ENCODE data around the gene CRYBG1. TPM values are rescaled to one million over a fixed set of nuclear protein-coding genes. Genes with fewer than 3 reads are reported as not detected.
A peak's percentile ranks its signal among the peaks of the same experiment; 100 is the strongest.
"Not testable (repeated sequence)": the region's sequence is repeated elsewhere in the genome, so short reads cannot be mapped to it uniquely, and the experiment has no call there.

Gene CRYBG1
- total RNA-seq, 1 experiment from 2014 or later, result 25.4 TPM

DNA sequence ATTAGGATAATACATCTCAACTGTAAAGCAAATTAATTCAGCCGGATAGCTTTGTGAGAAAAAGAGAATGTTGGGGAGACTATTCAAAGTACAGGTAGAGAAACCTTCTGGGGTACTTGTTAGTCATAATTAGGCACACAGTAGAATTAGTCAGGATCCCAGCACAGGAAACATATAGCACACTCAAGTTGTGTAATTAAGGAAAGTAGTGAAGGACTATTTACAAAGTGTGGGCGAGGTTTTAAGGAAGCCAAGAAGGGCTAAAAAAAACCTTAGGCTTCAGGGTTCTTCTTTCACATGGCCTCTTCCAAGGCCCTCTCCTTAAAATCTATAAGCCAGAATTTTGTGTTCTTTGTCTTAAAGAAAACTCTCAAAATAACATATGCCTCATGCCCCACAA lies 142.0 kb downstream of the CRYBG1 start:
- no peak for DNase-seq (ENCODE audit: low read depth)

DNA sequence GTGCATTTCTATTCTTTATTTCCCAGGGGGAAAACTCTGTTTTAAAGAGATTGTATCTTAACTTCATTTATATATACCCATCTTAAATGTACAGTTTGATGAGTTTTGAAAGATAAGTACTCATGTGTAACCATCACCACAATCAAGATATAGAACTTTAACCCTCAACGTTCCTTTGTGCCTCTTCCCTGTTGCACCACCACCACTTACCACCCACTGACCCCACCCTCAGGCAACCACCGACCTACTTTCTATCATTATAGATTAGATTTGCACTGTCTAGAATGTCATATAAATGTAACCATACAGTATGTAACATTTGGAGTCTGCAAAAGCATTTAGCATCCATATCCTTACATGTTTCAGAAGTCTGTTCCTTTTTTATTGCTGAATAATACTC lies 147.8 kb downstream of the CRYBG1 start:
- DNase-seq (ENCODE audit: low read depth), result no peak

DNA sequence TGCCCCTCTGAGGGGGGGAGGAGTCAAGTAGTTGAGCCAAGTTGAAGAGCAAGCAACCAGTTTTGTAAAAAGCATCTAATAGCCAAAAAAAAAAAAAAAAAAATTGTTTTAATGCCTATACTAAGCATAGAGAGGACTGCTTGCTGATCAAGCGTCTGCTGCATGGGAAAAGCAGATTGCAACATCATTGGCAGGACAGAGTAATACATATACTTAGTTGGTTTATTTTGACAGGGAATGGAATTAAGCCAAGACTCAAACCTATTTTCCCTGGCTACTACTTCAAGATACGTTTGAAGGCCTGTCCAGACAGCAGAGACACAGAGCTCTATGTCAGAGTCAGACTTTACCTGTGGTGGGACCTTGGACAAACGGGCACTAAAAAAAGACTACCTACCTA lies 148.3 kb downstream of the CRYBG1 start:
- no peak for DNase-seq (ENCODE audit: low read depth)

DNA sequence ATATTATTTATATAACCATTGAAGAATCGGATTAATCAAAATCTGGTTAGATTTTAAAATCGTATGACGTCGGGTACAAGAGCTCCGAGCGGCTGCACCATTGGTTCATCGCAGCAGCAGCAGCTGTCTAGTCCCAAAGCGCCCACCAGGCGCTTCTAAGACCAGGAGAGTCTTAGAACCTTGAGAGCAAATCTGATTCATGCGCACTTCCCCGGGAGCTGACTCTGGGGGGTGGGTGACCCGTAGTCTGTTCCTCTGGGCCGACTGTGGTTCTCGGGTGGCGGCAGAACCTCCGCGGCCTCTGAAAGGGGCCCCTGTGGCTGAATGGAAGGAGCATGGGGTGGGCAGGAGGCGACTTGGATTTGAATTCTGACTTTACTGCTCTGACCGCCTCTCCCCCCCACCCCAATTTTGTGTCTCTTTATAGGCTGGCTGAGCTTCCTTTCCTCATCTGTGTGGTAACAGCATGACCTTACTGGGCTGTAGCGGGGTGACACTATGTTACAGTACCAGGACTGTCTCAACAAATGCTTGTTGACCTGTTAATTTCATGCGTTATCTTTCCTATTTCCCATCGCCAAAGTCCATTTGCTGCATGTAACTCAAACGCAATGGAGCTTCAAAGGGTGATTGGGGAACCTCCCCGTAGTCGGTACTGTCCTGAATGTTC lies 149.0 kb downstream of the CRYBG1 start:
- DNase-seq (ENCODE audit: low read depth), result no peak

DNA sequence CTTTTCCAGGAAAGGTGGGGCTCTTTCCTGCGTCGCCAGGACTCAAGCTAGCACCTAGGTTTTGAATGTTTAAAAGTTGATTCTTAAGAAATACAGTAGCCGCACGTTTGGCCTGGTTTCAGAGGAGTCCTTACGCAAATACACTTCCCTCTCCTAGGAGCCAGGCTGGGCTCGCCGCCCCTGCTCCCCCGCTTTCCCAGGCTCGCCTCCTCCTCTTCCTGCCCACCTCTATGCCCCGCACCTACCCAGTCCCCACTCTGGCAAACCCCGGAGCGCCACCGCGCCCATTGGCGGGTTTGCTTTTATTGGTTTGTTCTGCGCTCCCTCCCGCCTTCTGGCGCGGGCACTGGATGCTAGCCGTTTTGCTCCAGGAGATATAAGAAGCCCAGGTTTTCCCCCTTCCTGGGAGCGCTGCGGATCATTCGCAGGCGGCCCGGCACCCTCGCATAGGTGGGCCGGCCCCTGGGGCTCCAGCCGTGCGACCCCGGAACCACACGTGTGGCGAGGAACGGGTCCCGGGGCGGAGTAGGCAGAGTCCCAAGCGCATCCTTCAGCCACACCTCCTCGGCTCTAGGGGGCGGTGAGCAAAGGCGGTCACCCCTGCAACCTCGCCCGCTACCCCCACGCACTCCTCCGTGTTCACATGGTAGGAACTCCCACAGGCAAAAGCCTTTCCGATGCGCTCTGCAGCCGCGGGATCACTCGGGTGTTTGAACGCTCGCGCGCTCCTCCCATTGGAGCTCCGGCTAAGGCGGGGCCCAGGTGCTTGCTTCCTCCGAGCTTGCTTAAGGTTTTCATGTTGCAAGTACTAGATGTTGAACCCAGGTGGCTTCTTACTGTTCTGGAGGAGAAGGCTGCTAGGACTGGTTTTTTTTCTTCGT lies 149.8 kb downstream of the CRYBG1 start:
- DNase-seq (ENCODE audit: low read depth), result no peak

DNA sequence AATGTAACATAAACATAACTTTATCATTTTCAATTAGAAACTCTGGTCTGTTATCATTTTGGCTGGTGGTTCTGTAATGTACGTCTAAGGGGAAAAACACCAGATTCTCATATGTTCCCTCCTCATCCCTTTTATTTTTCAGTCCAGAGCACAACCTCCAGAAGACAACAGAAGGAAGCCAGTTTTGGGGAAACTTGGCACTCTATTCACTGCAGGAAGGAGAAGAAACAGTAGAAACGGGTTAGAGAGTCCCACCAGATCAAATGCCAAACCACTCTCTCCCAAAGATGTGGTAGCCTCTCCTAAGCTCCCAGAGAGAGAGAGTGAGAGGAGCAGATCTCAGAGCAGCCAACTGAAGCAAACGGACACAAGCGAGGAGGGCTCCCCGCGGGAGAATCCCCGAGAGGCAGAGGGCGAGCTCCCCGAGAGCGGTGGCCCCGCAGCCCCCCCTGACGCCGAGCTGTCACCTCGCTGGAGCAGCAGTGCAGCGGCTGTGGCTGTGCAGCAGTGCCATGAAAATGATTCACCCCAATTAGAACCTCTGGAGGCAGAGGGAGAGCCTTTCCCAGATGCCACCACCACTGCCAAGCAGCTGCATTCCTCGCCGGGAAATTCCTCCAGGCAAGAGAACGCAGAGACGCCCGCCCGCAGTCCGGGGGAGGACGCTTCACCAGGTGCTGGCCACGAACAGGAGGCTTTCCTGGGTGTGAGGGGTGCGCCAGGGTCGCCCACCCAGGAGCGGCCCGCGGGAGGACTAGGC lies 151.0 kb downstream of the CRYBG1 start:
- DNase-seq (ENCODE audit: low read depth), result peak; percentile 71

DNA sequence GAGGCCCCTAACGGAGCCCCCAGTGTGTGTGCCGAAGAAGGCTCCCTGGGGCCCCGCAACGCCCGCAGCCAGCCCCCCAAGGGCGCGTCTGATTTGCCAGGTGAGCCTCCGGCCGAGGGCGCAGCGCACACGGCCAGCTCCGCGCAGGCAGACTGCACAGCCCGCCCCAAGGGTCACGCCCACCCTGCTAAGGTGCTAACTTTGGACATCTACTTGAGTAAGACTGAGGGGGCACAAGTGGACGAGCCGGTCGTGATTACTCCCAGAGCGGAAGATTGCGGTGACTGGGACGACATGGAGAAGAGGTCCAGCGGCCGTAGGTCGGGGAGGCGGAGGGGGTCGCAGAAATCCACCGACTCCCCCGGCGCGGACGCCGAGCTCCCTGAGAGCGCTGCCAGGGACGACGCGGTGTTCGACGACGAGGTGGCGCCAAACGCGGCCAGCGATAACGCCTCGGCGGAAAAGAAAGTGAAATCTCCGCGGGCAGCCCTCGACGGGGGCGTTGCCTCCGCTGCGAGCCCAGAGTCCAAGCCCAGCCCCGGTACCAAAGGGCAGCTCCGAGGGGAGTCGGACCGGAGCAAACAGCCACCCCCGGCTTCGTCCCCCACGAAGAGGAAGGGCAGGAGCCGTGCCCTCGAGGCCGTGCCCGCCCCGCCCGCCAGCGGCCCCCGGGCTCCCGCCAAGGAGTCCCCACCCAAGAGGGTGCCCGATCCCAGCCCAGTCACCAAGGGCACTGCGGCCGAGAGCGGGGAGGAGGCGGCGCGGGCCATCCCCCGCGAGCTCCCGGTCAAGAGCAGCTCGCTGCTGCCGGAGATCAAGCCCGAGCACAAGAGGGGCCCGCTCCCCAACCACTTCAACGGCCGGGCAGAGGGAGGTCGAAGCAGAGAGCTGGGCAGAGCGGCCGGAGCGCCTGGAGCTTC lies 151.8 kb downstream of the CRYBG1 start:
- DNase-seq (ENCODE audit: low read depth), result peak; percentile 71

DNA sequence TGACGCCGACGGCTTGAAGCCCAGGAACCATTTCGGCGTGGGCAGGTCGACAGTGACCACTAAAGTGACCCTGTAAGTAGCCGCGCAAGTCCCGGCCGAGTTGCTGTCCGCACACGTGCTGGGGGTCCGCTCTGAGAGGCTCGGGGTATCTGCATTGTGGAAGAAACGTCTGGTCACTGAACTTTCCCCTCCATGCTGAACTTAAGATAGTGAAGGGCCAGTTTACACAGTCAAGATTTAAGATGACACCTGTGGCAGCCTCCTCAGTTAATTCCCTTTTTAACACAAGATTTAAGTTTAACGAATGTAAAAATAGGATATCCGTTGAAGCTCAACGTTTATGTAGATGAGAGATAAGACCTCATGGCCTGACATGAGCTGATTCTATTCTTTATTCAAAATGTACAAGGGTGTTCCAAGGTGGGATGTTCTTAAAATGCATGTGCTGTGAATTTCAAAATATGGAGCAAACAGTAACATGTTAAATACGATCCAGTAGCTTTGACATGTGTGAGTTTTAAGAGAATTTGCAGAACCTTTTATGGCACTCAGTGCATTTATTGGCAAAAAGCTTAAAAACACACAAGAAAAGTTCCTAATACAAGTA lies 152.6 kb downstream of the CRYBG1 start:
- no peak for DNase-seq (ENCODE audit: low read depth)

DNA sequence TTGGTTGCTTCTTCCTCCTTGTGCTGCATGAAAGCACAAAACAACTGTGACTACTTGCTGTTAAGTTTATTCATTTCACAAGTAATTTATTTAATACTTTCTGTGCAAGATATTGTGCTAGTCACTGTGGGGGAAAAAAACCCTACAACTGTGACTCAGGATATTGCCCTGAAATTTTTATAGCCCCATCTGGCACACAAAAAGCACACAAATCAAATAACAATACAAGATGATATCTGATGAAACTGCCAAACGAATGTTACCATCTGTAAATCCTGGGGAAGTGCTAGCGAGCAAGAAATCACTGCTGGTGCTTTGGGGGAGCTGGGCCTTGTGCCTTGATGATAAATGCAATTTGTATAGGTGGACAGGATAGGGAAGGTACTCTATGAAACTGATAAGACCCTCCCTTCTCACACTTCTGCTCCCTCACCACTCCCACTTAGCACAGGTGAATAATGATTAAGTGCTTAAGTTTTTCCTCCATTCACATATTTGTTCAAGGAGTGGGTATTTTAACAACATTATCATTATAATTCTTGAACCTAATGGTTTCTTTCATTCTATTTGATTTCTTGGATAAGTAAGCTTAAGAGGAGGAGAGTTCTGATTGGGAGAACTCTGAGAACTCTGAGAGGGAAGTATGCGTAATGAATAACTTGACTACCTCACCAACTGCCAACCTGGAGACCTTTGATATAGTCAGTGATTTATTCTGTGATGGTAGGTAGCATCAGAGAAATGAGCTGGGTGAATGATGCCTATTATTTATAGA lies 153.5 kb downstream of the CRYBG1 start:
- DNase-seq (ENCODE audit: low read depth), result no peak

DNA sequence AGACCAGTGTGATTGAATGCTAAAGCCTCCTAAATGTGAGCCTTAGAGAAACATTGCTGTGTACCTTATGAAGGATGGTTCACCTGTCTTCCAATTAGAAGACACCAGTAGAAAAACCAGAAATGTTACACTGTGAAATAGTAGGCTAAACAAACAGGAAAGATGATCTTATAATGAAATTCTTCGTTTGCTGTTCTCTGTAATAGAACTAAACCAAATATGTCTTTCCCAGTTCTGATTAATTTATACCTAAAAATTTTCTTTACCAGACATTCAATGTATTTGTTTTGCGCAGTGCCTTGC lies 154.0 kb downstream of the CRYBG1 start:
- no peak for DNase-seq (ENCODE audit: low read depth)

DNA sequence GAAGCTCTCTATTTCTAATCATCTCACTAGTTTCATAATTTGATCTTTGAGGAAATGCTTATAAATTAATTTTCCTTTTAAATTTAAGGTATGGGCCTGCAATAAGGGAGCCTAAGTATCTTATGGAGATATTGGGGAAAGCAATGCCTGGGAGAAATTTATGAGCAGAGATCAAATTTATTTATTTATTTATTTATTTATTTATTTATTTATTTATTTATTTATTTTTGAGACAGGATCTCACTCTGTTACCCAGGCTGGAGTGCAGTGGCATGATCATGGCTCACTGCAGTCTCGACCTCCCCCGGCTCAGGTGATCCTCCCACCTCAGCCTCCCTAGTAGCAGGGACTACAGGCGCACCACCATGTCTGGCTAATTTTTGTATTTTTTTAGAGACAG lies 155.1 kb downstream of the CRYBG1 start:
- DNase-seq (ENCODE audit: low read depth), result not testable (repeated sequence)

DNA sequence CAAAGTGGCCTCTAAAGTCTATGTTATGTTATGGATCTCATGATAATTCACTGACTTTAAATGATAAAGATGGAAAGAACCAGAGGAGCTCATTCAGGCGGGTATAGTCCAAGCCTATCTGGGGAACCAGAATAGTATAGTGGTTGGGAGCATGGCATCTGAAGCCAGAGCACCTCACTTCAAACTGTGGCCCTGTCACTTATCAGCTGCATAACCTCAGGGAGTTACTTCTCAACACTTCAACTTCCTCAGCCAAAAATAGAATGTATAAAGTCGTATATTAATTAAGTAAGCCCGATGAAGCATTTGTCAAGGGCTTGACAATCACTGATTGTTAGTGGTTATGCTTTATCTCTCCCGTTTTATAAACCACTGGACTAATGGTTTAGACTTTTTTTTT lies 156.1 kb downstream of the CRYBG1 start:
- DNase-seq (ENCODE audit: low read depth), result no peak

DNA sequence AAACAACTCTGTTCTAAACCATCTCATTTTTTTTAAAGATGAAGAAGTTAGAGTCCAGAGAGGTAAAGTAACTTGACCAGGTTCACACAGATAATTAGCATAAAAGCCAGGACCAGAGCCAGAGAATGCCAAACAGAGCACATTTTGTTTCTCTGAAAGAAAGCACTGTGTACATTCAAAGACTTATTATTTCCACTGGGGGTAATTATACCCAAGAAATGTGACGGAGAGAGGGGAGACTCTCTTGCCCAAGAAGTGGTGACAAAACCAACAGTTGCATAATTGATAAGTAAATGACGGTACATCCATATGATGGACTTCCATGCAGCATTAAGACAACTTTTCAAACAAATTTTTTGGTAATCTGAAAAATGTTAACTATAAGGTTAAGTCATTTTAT lies 157.2 kb downstream of the CRYBG1 start:
- DNase-seq (ENCODE audit: low read depth), result no peak

DNA sequence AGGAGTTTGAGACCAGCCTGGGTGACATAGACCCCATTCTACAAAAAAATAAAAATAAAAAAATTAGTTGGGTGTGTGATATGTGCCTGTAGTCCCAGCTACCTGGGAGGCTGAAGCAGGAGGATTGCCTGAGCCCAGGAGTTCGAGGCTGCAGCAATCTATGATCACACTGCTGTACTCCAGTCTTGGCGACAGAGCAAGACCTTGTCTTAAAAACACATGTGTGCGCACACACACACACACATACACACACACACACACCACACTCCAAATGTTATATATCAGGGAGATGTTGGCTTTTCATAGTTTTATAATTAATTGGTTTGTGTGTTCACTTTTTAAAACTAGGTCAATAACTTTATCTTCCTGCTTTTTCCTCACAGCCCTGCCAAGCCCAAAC lies 158.2 kb downstream of the CRYBG1 start:
- no peak for DNase-seq (ENCODE audit: low read depth)

DNA sequence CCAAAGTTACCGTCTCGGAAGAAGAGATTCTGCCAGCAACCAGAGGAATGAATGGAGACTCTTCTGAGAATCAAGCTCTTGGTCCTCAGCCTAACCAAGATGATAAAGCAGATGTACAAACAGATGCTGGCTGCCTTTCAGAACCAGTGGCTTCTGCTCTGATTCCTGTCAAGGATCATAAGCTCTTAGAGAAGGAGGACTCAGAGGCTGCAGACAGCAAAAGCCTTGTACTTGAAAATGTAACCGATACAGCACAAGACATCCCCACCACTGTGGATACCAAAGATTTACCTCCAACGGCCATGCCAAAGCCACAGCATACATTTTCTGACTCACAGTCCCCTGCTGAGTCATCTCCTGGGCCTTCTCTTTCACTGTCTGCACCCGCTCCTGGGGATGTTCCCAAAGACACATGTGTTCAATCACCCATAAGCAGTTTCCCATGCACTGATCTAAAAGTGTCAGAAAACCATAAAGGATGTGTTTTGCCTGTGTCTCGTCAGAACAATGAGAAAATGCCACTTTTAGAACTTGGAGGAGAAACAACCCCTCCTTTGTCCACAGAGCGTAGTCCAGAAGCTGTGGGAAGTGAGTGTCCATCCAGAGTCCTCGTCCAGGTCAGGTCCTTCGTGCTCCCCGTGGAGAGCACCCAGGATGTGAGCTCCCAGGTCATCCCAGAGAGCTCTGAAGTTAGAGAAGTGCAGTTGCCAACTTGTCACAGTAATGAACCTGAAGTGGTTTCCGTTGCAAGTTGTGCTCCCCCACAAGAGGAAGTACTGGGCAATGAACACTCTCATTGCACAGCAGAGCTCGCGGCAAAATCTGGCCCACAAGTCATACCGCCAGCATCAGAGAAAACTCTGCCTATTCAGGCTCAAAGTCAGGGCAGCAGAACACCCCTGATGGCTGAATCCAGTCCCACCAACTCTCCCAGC lies 159.2 kb downstream of the CRYBG1 start:
- peak; percentile 97 for DNase-seq (ENCODE audit: low read depth)

DNA sequence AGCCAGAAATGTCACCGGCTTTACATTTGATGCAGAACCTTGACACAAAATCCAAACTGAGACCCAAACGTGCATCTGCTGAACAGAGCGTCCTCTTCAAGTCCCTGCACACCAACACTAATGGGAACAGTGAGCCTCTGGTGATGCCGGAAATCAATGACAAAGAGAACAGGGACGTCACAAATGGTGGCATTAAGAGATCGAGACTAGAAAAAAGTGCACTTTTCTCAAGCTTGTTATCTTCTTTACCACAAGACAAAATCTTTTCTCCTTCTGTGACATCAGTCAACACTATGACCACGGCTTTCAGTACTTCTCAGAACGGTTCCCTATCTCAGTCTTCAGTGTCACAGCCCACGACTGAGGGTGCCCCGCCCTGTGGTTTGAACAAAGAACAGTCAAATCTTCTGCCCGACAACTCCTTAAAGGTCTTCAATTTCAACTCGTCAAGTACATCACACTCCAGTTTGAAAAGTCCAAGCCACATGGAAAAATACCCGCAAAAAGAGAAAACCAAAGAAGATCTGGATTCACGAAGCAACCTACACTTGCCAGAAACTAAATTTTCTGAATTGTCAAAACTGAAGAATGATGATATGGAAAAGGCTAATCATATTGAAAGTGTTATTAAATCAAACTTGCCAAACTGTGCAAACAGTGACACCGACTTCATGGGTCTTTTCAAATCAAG lies 160.3 kb downstream of the CRYBG1 start:
- no peak for DNase-seq (ENCODE audit: low read depth)

DNA sequence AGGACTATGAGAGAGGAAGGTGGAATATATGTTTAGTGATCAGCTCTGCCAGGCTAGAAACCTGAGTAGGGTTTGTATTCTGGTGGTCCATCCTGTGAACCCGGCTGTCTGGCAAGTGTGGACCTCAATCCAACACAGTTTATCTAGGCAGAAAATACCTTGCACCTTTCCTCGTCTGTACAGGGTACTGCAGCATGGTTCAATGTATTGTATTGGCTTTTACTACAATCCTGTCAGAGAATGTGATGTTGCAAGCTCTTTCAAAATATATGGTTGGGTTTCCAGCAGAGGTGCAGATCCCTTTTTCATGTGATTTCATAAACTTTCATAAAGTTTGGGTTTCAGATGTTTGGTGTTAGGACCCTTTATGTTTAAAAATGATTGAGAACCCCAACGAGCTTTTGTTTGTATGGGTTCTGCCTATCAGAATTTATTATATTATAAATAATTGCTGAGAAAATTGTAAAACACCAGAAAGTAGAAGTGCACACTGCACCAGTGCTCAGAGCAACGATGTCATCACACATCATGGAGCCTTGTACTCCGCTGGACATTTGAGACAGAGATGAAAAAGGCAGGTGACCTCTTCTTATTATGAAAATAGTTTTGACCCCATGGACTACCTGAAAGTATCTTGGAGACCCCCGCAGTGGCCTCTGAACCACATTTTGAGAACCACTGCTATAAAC lies 162.2 kb downstream of the CRYBG1 start:
- no peak for DNase-seq (ENCODE audit: low read depth)
